DMS114 treated with DMSO at 0.1 percent for 48 hours (cell line): ENCODE results near the gene ICAM4.
A peak's percentile ranks its signal among the peaks of the same experiment; 100 is the strongest.

Source experiments
- DNase-seq: peaks from one replicate; lab custom pipeline; 2025; ENCODE audit not compliant: unreplicated experiment; lab: John Stamatoyannopoulos, UW

Gene ICAM4

GRCh38 chr19:10317045-10317856 lies 30.5 kb downstream of the ICAM4 start:
- no peak for DNase-seq

GRCh38 chr19:10317857-10318462 lies 31.2 kb downstream of the ICAM4 start:
- DNase-seq, result no peak

GRCh38 chr19:10318807-10319682 lies 32.3 kb downstream of the ICAM4 start:
- no peak for DNase-seq

- DNase-seq, result no peak
Measured at GRCh38 chr19:10320602-10321416, 34.1 kb downstream of the ICAM4 start.

- no peak for DNase-seq
Measured at GRCh38 chr19:10321417-10321797, 34.7 kb downstream of the ICAM4 start.

- no peak for DNase-seq
Measured at GRCh38 chr19:10321874-10322835, 35.4 kb downstream of the ICAM4 start.

GRCh38 chr19:10325732-10326131 lies 39.0 kb downstream of the ICAM4 start:
- DNase-seq, result no peak

GRCh38 chr19:10327793-10328192 lies 41.0 kb downstream of the ICAM4 start:
- no peak for DNase-seq

GRCh38 chr19:10328558-10329429 lies 42.0 kb downstream of the ICAM4 start:
- DNase-seq, result no peak

- DNase-seq, result no peak
Measured at GRCh38 chr19:10329555-10329954, 42.8 kb downstream of the ICAM4 start.

- DNase-seq, result no peak
Measured at GRCh38 chr19:10332158-10332964, 45.6 kb downstream of the ICAM4 start.

GRCh38 chr19:10332965-10333757 lies 46.4 kb downstream of the ICAM4 start, which contains the start of gene RAVER1:
TSS of gene RAVER1 (minus strand) at chr19:10333529. CDS start at chr19:10333507, 22 bp downstream.
- peak; percentile 76 for DNase-seq

GRCh38 chr19:10333758-10334587 lies 47.2 kb downstream of the ICAM4 start:
- no peak for DNase-seq

GRCh38 chr19:10334588-10335351 lies 48.0 kb downstream of the ICAM4 start:
- DNase-seq, result peak; percentile 68

- DNase-seq, result no peak
Measured at GRCh38 chr19:10335352-10335985, 48.7 kb downstream of the ICAM4 start.
